Measurements from ENCODE around the gene GRAMD4.

- TF ChIP-seq EZH2 (IDR thresholded peaks at IDR 0.05; ENCODE audit: borderline replicate concordance, low read length) (no peak), CTCF (IDR thresholded peaks at IDR 0.05; ENCODE audit: low read length) (no peak)
These were observed 15.1 kb upstream of the GRAMD4 start for GRCh38 chr22:46605117-46605516.

Measured in OCI-LY1 (cell line).